Smooth muscle cell of the brain vasculature (primary cell): ENCODE measurements around the gene VARS1.
"Not testable (repeated sequence)": the region's sequence is repeated elsewhere in the genome, so short reads cannot be mapped to it uniquely, and the experiment has no call there.

Experiments
- DNase-seq: peaks from one replicate; pipeline ENCODE4 v3.0.0-alpha.2; 2012; ENCODE audit warnings: low read depth, low spot score

The VARS1 gene

GRCh38 chr6:31822036-31822821, 26.7 kb upstream of the VARS1 start:
- no peak for DNase-seq

GRCh38 chr6:31821301-31822035, 25.9 kb upstream of the VARS1 start:
- DNase-seq: no peak

GRCh38 chr6:31820399-31820798, 24.8 kb upstream of the VARS1 start:
- DNase-seq: not testable (repeated sequence)

GRCh38 chr6:31819871-31820299, 24.3 kb upstream of the VARS1 start:
- DNase-seq: no peak

GRCh38 chr6:31817929-31818511, 22.5 kb upstream of the VARS1 start:
- DNase-seq: not testable (repeated sequence)

- not testable (repeated sequence) for DNase-seq
Measured at GRCh38 chr6:31817133-31817928, 21.8 kb upstream of the VARS1 start.

GRCh38 chr6:31815025-31815838, 19.7 kb upstream of the VARS1 start, which contains the start of the genes HSPA1A and HSPA1L:
TSS of gene HSPA1A (plus strand) at chr6:31815543. CDS start at chr6:31815757, 214 bp downstream.
TSS of gene HSPA1L (minus strand) at chr6:31815283. CDS start at chr6:31811972, 3,311 bp downstream.
- no peak for DNase-seq

GRCh38 chr6:31814677-31815024, 19.1 kb upstream of the VARS1 start:
- DNase-seq: no peak

- no peak for DNase-seq
Measured at GRCh38 chr6:31813465-31813849, 17.9 kb upstream of the VARS1 start.

- no peak for DNase-seq
Measured at GRCh38 chr6:31811645-31812044, 16.1 kb upstream of the VARS1 start.

- DNase-seq: not testable (repeated sequence)
Measured at GRCh38 chr6:31808599-31808998, 13.0 kb upstream of the VARS1 start.

GRCh38 chr6:31806470-31807272, 11.1 kb upstream of the VARS1 start, which contains the start of gene LSM2:
TSS of gene LSM2 (minus strand) at chr6:31806966. CDS start at chr6:31806757, 209 bp downstream.
- peak; percentile 89 for DNase-seq

- DNase-seq: no peak
Measured at GRCh38 chr6:31805939-31806469, 10.5 kb upstream of the VARS1 start.

- DNase-seq: not testable (repeated sequence)
Measured at GRCh38 chr6:31801031-31801927, 5.7 kb upstream of the VARS1 start.

GRCh38 chr6:31799781-31800180, 4.2 kb upstream of the VARS1 start:
- DNase-seq: no peak

GRCh38 chr6:31797588-31797987, 2.0 kb upstream of the VARS1 start:
- DNase-seq: no peak

GRCh38 chr6:31796993-31797385, 1.4 kb upstream of the VARS1 start:
- no peak for DNase-seq

- no peak for DNase-seq
Measured at GRCh38 chr6:31794866-31795615, 511 bp downstream of the VARS1 start.
